B cell (primary cell): ENCODE data around the gene SLC6A18. TPM values are rescaled to one million over a fixed set of nuclear protein-coding genes. Genes with fewer than 3 reads are reported as not detected.

Experiments
- ATAC-seq: fragments of 200-7000 bp; cut with Tn5 transposase; one replicate; pipeline ENCODE4 v1.10.0; 2021; ENCODE audit warnings: low read depth, mild to moderate bottlenecking, moderate number of reproducible peaks, moderate library complexity
- CTCF ChIA-PET: fragments of 350-600 bp; sonication (Branson Sonifier 250); formaldehyde crosslinking; loops from one replicate; lab custom pipeline; 2021; ENCODE audit warnings: antibody characterized with exemption, inconsistent platforms; lab: Charles Lee
- POLR2A ChIA-PET: fragments of 350-600 bp; sonication (Branson Sonifier 250); formaldehyde crosslinking; loops from one replicate; lab custom pipeline; 2021; ENCODE audit warnings: antibody characterized with exemption; lab: Charles Lee
- DNase-seq: peaks from one replicate; pipeline ENCODE4 v3.0.0; 2013
- H2AFZ ChIP-seq: 2 replicates; pipeline ENCODE4 v1.6.1; 2012; ENCODE audit warnings: mild to moderate bottlenecking, low read depth, low read length; ENCODE audit not compliant: insufficient read depth, poor library complexity, severe bottlenecking
- H3K27ac ChIP-seq, 2 donors: 1 replicate in 1 of 2; 2 replicates in 1 of 2; pipeline ENCODE4 v1.5.1; 2012 to 2013; ENCODE audit warnings: low read length in 2 of 2, mild to moderate bottlenecking in 2 of 2, moderate library complexity in 1 of 2
- H3K27me3 ChIP-seq, 4 experiments: fragments of 200-600 bp in 1 of 4; sonication (generic) in 1 of 4; replicated peaks in 1 of 4; 1 replicate in 2 of 4; 2 replicates in 2 of 4; pipeline versions ENCODE4 v1.6.1 to v1.7.0; 2013 to 2016; ENCODE audit warnings: low read length in 3 of 4, mild to moderate bottlenecking in 2 of 4, mixed read lengths in 1 of 4, moderate library complexity in 1 of 4; ENCODE audit not compliant: insufficient read depth in 4 of 4, control insufficient read depth in 3 of 4; ENCODE audit errors: control extremely low read depth in 1 of 4
- H3K36me3 ChIP-seq, 2 experiments: replicated peaks in 1 of 2; 1 replicate in 1 of 2; 2 replicates in 1 of 2; pipeline versions ENCODE4 v1.6.1 to v1.7.1; 2013; ENCODE audit warnings: low read length in 1 of 2; ENCODE audit not compliant: insufficient read depth in 2 of 2, control insufficient read depth in 1 of 2; ENCODE audit errors: control extremely low read depth in 1 of 2, extremely low read depth in 1 of 2
- H3K4me1 ChIP-seq, 2 donors: fragments of 200-600 bp in 1 of 2; sonication (generic) in 1 of 2; 1 replicate in 1 of 2; 2 replicates in 1 of 2; pipeline versions ENCODE4 v1.5.1 to v1.6.1; 2013 to 2017; ENCODE audit warnings: low read length in 2 of 2; ENCODE audit not compliant: control insufficient read depth in 2 of 2, insufficient read depth in 2 of 2
- H3K4me2 ChIP-seq: replicated peaks from 2 replicates; pipeline ENCODE3; 2012; ENCODE audit warnings: mild to moderate bottlenecking, low read depth, low read length; ENCODE audit not compliant: poor library complexity, severe bottlenecking
- H3K4me3 ChIP-seq, 5 experiments: fragments of 200-600 bp in 1 of 5; sonication (generic) in 1 of 5; 1 replicate in 3 of 5; 2 replicates in 2 of 5; pipeline versions ENCODE4 v1.5.1 to v1.7.0; 2011 to 2016; ENCODE audit warnings: low read length in 4 of 5, mild to moderate bottlenecking in 4 of 5, low read depth in 2 of 5, control low read depth in 1 of 5, moderate library complexity in 1 of 5; ENCODE audit not compliant: insufficient read depth in 1 of 5; ENCODE audit errors: control extremely low read depth in 1 of 5, extremely low read depth in 1 of 5
- H3K79me2 ChIP-seq: fragments of 200-600 bp; sonication (generic); one replicate; pipeline ENCODE4 v1.6.0; 2016; ENCODE audit warnings: low read length; ENCODE audit not compliant: control insufficient read depth, insufficient read depth
- H3K9ac ChIP-seq: fragments of 200-600 bp; sonication (generic); 2 replicates; pipeline ENCODE4 v1.6.1; 2017; ENCODE audit warnings: mild to moderate bottlenecking, low read length, moderate library complexity
- H3K9me3 ChIP-seq, 3 donors: one replicate each; pipeline versions ENCODE4 v1.6.1 to v1.7.1; 2013; ENCODE audit warnings: low read length in 2 of 3; ENCODE audit not compliant: control insufficient read depth in 2 of 3, insufficient read depth in 1 of 3; ENCODE audit errors: control extremely low read depth in 1 of 3
- H4K20me1 ChIP-seq: 2 replicates; pipeline ENCODE4 v1.6.0; 2012; ENCODE audit warnings: mild to moderate bottlenecking, low read length; ENCODE audit not compliant: insufficient read depth, control insufficient read depth, poor library complexity, severe bottlenecking
- H3K27ac Mint-ChIP-seq: one replicate; pipeline ENCODE4 v1.8.0; 2021; ENCODE audit warnings: mixed read lengths
- H3K27me3 Mint-ChIP-seq: one replicate; pipeline ENCODE4 v1.8.0; 2021; ENCODE audit warnings: mixed read lengths
- H3K4me1 Mint-ChIP-seq: one replicate; pipeline ENCODE4 v1.8.0; 2021; ENCODE audit warnings: mixed read lengths
- H3K4me3 Mint-ChIP-seq: one replicate; pipeline ENCODE4 v1.8.0; 2021; ENCODE audit warnings: mixed read lengths
- H3K9me3 Mint-ChIP-seq: one replicate; pipeline ENCODE4 v1.8.0; 2022; ENCODE audit warnings: mixed read lengths; ENCODE audit not compliant: insufficient read depth
- EZH2 ChIP-seq: IDR thresholded peaks from 2 replicates; pipeline ENCODE4 v1.6.1; 2012; ENCODE audit warnings: borderline replicate concordance, low read depth, mild to moderate bottlenecking, moderate library complexity, low read length; ENCODE audit not compliant: insufficient read depth, poor library complexity, severe bottlenecking
- WGBS: methylation state at CpG from one replicate; pipeline ENCODE4 v1.1.5; 2013; ENCODE audit warnings: missing lambda C conversion rate; ENCODE audit not compliant: insufficient coverage; 5-methylcytosine and 5-hydroxymethylcytosine counted together
- intact Hi-C: fragments of 100-400 bp; cut with micrococcal nuclease; formaldehyde crosslinking; loops from one replicate; pipeline ENCODE4 v1.10.0; 2022
- polyA plus RNA-seq: library from polyadenylated mRNA; depleted of rRNA; stranded (reverse); fragments of >200 nt; gene quantifications from 2 replicates; pipeline ENCODE4 v1.2.3, GENCODE V29; 2012
- total RNA-seq, 2 donors: library from RNA; stranded (reverse); fragments of 120-200 nt in 1 of 2; gene quantifications; 1 replicate in 1 of 2; 2 replicates in 1 of 2; pipeline versions ENCODE4 v1.2.3 to v1.2.4, GENCODE V29; 2013 to 2022
- TF ChIP-seq, protein P1 (sequence below): fragments of 200-600 bp; IDR thresholded peaks from one replicate; pipeline ENCODE4 v1.8.0; 2022; ENCODE audit warnings: antibody characterized with exemption, mild to moderate bottlenecking

SLC6A18 gene
- total and polyA plus RNA-seq, 2 donors (not counting 1 experiment from before 2014, with no cell fraction given) = not detected

DNA sequence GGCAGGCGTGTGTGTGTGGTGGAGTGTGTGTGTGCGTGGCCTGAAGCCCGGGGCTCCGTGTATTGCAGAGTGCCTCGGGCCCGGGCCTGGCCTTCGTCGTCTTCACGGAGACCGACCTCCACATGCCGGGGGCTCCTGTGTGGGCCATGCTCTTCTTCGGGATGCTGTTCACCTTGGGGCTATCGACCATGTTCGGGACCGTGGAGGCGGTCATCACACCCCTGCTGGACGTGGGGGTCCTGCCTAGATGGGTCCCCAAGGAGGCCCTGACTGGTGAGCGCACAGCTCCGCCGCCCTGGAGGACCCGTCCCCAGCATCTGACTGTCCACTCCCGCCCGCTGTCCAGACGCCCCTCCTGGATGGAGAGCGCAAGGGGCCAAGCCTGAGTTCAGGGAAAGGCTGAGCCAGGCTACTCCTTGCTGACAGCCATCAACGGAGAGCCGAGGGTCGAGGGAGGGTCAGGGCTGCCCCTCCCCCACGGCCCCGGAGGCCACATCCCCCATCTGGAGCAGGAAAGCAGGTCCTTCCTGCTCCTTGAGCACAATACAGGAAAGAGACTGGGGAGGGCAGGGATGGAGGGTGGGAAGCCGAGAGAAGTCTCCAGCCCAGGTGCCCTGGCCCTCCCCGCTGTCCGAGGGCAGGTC lies 18.4 kb downstream of the SLC6A18 start:
- no peak overlapping the region for H2AFZ ChIP-seq
- no peak for TF ChIP-seq EZH2
- TF ChIP-seq, protein P1, sequence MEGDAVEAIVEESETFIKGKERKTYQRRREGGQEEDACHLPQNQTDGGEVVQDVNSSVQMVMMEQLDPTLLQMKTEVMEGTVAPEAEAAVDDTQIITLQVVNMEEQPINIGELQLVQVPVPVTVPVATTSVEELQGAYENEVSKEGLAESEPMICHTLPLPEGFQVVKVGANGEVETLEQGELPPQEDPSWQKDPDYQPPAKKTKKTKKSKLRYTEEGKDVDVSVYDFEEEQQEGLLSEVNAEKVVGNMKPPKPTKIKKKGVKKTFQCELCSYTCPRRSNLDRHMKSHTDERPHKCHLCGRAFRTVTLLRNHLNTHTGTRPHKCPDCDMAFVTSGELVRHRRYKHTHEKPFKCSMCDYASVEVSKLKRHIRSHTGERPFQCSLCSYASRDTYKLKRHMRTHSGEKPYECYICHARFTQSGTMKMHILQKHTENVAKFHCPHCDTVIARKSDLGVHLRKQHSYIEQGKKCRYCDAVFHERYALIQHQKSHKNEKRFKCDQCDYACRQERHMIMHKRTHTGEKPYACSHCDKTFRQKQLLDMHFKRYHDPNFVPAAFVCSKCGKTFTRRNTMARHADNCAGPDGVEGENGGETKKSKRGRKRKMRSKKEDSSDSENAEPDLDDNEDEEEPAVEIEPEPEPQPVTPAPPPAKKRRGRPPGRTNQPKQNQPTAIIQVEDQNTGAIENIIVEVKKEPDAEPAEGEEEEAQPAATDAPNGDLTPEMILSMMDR = no peak
- H3K4me3 ChIP-seq = no peak overlapping the region
- H3K27ac ChIP-seq = no peak overlapping the region
- POLR2A ChIA-PET = no interaction called here
- H3K79me2 ChIP-seq = no peaks in the 10 kb centered on the region
- peaks cover 0 to 20% (median 3%) of the 10 kb centered on the region in 4 experiments for H3K27me3 ChIP-seq
- H3K4me2 ChIP-seq = no peak overlapping the region
- no peak overlapping the region for H3K4me3 Mint-ChIP-seq
- H3K27me3 Mint-ChIP-seq = peaks cover 4% of the 10 kb centered on the region
- no peak for DNase-seq
- no peaks in the 10 kb centered on the region for H3K9me3 ChIP-seq
- H3K4me1 ChIP-seq = no peaks in the 10 kb centered on the region
- no peaks in the 10 kb centered on the region for H3K4me1 Mint-ChIP-seq
- no peak for ATAC-seq
- CTCF ChIA-PET = no interaction called here
- H3K9me3 Mint-ChIP-seq = no peaks in the 10 kb centered on the region
- H4K20me1 ChIP-seq = no peaks in the 10 kb centered on the region
- H3K27ac Mint-ChIP-seq = no peak overlapping the region
- no peaks in the 10 kb centered on the region for H3K36me3 ChIP-seq
- H3K9ac ChIP-seq = no peak overlapping the region
- intact Hi-C loops = no loop called here
- 74% methylated on average over 28 of the region's 33 CpGs for WGBS

- H3K27ac Mint-ChIP-seq = no peak overlapping the region
- DNase-seq (no peak), ATAC-seq (no peak)
- no peaks in the 10 kb centered on the region for H3K36me3 ChIP-seq
- WGBS = 73% methylated on average over 21 of the region's 21 CpGs
- no peaks in the 10 kb centered on the region for H3K9me3 ChIP-seq
- H3K27ac ChIP-seq = no peak overlapping the region
- no peak overlapping the region for H3K9ac ChIP-seq
- H3K4me1 ChIP-seq = no peaks in the 10 kb centered on the region
- no peak overlapping the region for H2AFZ ChIP-seq
- H3K27me3 Mint-ChIP-seq = peaks cover 4% of the 10 kb centered on the region
- no peak overlapping the region for H3K4me3 Mint-ChIP-seq
- no peaks in the 10 kb centered on the region for H4K20me1 ChIP-seq
- H3K4me1 Mint-ChIP-seq = no peaks in the 10 kb centered on the region
- H3K27me3 ChIP-seq = peaks cover 0 to 20% (median 3%) of the 10 kb centered on the region in 4 experiments
- CTCF ChIA-PET = no interaction called here
- POLR2A ChIA-PET = no interaction called here
- no peaks in the 10 kb centered on the region for H3K79me2 ChIP-seq
- no peak overlapping the region for H3K4me3 ChIP-seq
- intact Hi-C loops = no loop called here
- H3K4me2 ChIP-seq = no peak overlapping the region
- H3K9me3 Mint-ChIP-seq = no peaks in the 10 kb centered on the region
- TF ChIP-seq, protein P1 = no peak
- TF ChIP-seq EZH2 = no peak
Observed at GRCh38 chr5:1244255-1244654, 19.1 kb downstream of the SLC6A18 start.
